PFSK-1 (cell line): ENCODE data around the gene RAB11FIP3.

Experiments used
- POLR2AphosphoS5 ChIP-seq: IDR thresholded peaks from 2 replicates; pipeline ENCODE4 v1.6.1; 2012; ENCODE audit warnings: low read depth, mild to moderate bottlenecking, control low read depth, low read length, moderate library complexity
- SIN3A ChIP-seq: IDR thresholded peaks from 2 replicates; pipeline ENCODE4 v1.6.1; 2012; ENCODE audit warnings: mild to moderate bottlenecking, low read length, moderate library complexity, borderline replicate concordance; ENCODE audit not compliant: insufficient read depth
- TAF1 ChIP-seq: IDR thresholded peaks from 2 replicates; pipeline ENCODE4 v1.6.1; 2012; ENCODE audit warnings: low read length, control low read depth, borderline replicate concordance; ENCODE audit not compliant: insufficient read depth

GRCh38 chr16:510066-510825 is 84.8 kb downstream of the RAB11FIP3 start:
- TF ChIP-seq POLR2AphosphoS5 (no peak), TAF1 (no peak), SIN3A (no peak)
